H9 (cell line): ENCODE measurements around the gene PES1. TPM values are rescaled to one million over a fixed set of nuclear protein-coding genes. Genes with fewer than 3 reads are reported as not detected.

ENCODE experiments used
- DNase-seq: peaks from one replicate; pipeline ENCODE4 v3.0.0-alpha.2; 2017
- H2AFZ ChIP-seq: one replicate; pipeline ENCODE4 v1.6.1; 2013; ENCODE audit warnings: mild to moderate bottlenecking, low read length, control low read depth, moderate library complexity
- H2AK5ac ChIP-seq: 2 replicates; pipeline ENCODE4 v1.6.1; 2013; ENCODE audit warnings: low read length, control low read depth, mixed read lengths; ENCODE audit not compliant: insufficient read length
- H2BK120ac ChIP-seq: one replicate; pipeline ENCODE4 v1.6.1; 2013; ENCODE audit warnings: low read depth, mild to moderate bottlenecking, low read length, control low read depth, inconsistent platforms; ENCODE audit not compliant: poor library complexity, severe bottlenecking
- H2BK12ac ChIP-seq: 2 replicates; pipeline ENCODE4 v1.6.1; 2013; ENCODE audit warnings: low read length, control low read depth, mixed read lengths, low read depth; ENCODE audit not compliant: insufficient read length
- H2BK15ac ChIP-seq: 2 replicates; pipeline ENCODE4 v1.6.1; 2013; ENCODE audit warnings: low read depth, low read length, control low read depth
- H2BK20ac ChIP-seq: one replicate; pipeline ENCODE4 v1.6.1; 2013; ENCODE audit warnings: low read depth, mild to moderate bottlenecking, low read length, control low read depth, inconsistent platforms; ENCODE audit not compliant: poor library complexity, severe bottlenecking
- H2BK5ac ChIP-seq: 2 replicates; pipeline ENCODE4 v1.6.1; 2013; ENCODE audit warnings: low read length, control low read depth, mixed read lengths; ENCODE audit not compliant: insufficient read length
- H3K14ac ChIP-seq: 2 replicates; pipeline ENCODE4 v1.6.1; 2013; ENCODE audit warnings: low read length, control low read depth; ENCODE audit not compliant: insufficient read depth
- H3K18ac ChIP-seq: 2 replicates; pipeline ENCODE4 v1.6.1; 2013; ENCODE audit warnings: low read depth, mild to moderate bottlenecking, mixed read lengths, low read length, control low read depth; ENCODE audit not compliant: insufficient read length
- H3K23ac ChIP-seq: 2 replicates; pipeline ENCODE4 v1.6.1; 2013; ENCODE audit warnings: low read length, control low read depth, mixed read lengths, low read depth; ENCODE audit not compliant: insufficient read length
- H3K23me2 ChIP-seq: 2 replicates; pipeline ENCODE4 v1.6.1; 2013; ENCODE audit warnings: low read depth, mild to moderate bottlenecking, mixed read lengths, low read length, control low read depth; ENCODE audit not compliant: insufficient read length, poor library complexity, severe bottlenecking
- H3K27ac ChIP-seq: 2 replicates; pipeline ENCODE4 v1.5.1; 2013; ENCODE audit warnings: low read length, control low read depth, mixed read lengths, low read depth; ENCODE audit not compliant: insufficient read length
- H3K27me3 ChIP-seq: 2 replicates; pipeline ENCODE4 v1.6.1; 2013; ENCODE audit warnings: low read length, control low read depth, inconsistent platforms; ENCODE audit not compliant: insufficient read depth
- H3K4ac ChIP-seq: 2 replicates; pipeline ENCODE4 v1.6.1; 2013; ENCODE audit warnings: low read depth, mild to moderate bottlenecking, control low read depth, inconsistent platforms, low read length, moderate library complexity
- H3K4me1 ChIP-seq: 2 replicates; pipeline ENCODE4 v1.6.1; 2013; ENCODE audit warnings: low read length, control low read depth, inconsistent platforms; ENCODE audit not compliant: insufficient read depth
- H3K4me2 ChIP-seq: 2 replicates; pipeline ENCODE4 v1.6.1; 2013; ENCODE audit warnings: low read length, control low read depth, mixed read lengths; ENCODE audit not compliant: insufficient read length, insufficient read depth
- H3K56ac ChIP-seq: 2 replicates; pipeline ENCODE4 v1.6.1; 2013; ENCODE audit warnings: low read depth, mild to moderate bottlenecking, mixed read lengths, low read length, control low read depth; ENCODE audit not compliant: insufficient read length
- H3K79me1 ChIP-seq: 2 replicates; pipeline ENCODE4 v1.6.1; 2013; ENCODE audit warnings: low read depth, mild to moderate bottlenecking, moderate library complexity, low read length, control low read depth, inconsistent platforms; ENCODE audit not compliant: insufficient read depth, poor library complexity, severe bottlenecking
- H3K79me2 ChIP-seq: 2 replicates; pipeline ENCODE4 v1.6.1; 2013; ENCODE audit warnings: low read length, control low read depth, inconsistent platforms; ENCODE audit not compliant: insufficient read depth
- H3K9ac ChIP-seq: 2 replicates; pipeline ENCODE4 v1.6.1; 2013; ENCODE audit warnings: low read length, control low read depth, mixed read lengths; ENCODE audit not compliant: insufficient read length; ENCODE audit errors: extremely low read depth
- H3K9me3 ChIP-seq: one replicate; pipeline ENCODE4 v1.6.1; 2013; ENCODE audit warnings: low read depth, low read length, inconsistent platforms; ENCODE audit not compliant: control insufficient read depth
- H3T11ph ChIP-seq: one replicate; pipeline ENCODE4 v1.6.1; 2013; ENCODE audit warnings: mild to moderate bottlenecking, low read length, control low read depth, inconsistent platforms
- H4K20me1 ChIP-seq: one replicate; pipeline ENCODE4 v1.6.1; 2013; ENCODE audit not compliant: control insufficient read depth, insufficient read length, insufficient read depth
- H4K5ac ChIP-seq: 2 replicates; pipeline ENCODE4 v1.6.1; 2013; ENCODE audit warnings: low read depth, mild to moderate bottlenecking, mixed read lengths, low read length, control low read depth; ENCODE audit not compliant: insufficient read length
- H4K8ac ChIP-seq: replicated peaks from 2 replicates; pipeline ENCODE4 v1.6.1; 2013; ENCODE audit warnings: low read length, control low read depth, mixed read lengths, low read depth; ENCODE audit not compliant: insufficient read length
- H4K91ac ChIP-seq: 2 replicates; pipeline ENCODE4 v1.6.1; 2013; ENCODE audit warnings: low read depth, mild to moderate bottlenecking, moderate library complexity, mixed read lengths, low read length, control low read depth; ENCODE audit not compliant: insufficient read length
- H3K27ac Mint-ChIP-seq, 3 experiments: 2 replicates in 2 of 3; 3 replicates in 1 of 3; pipeline ENCODE4 v1.8.0; 2020 to 2021; ENCODE audit warnings: mixed read lengths in 3 of 3, mild to moderate bottlenecking in 1 of 3, moderate library complexity in 1 of 3
- H3K27me3 Mint-ChIP-seq: 2 replicates; pipeline ENCODE4 v1.8.0; 2021; ENCODE audit warnings: low read depth, mild to moderate bottlenecking, moderate library complexity, mixed read lengths
- H3K36me3 Mint-ChIP-seq, 3 experiments: 2 replicates in 2 of 3; 3 replicates in 1 of 3; pipeline ENCODE4 v1.8.0; 2020 to 2021; ENCODE audit warnings: low read depth in 3 of 3, mixed read lengths in 3 of 3; ENCODE audit not compliant: insufficient read depth in 1 of 3
- H3K4me1 Mint-ChIP-seq, 2 experiments: 2 replicates each; pipeline ENCODE4 v1.8.0; 2020; ENCODE audit warnings: mixed read lengths in 2 of 2
- H3K4me3 Mint-ChIP-seq, 2 experiments: 2 replicates in 1 of 2; 3 replicates in 1 of 2; pipeline ENCODE4 v1.8.0; 2020 to 2021; ENCODE audit warnings: mild to moderate bottlenecking in 2 of 2, mixed read lengths in 2 of 2, moderate library complexity in 1 of 2
- H3K9me3 Mint-ChIP-seq, 2 experiments: 2 replicates in 1 of 2; 3 replicates in 1 of 2; pipeline ENCODE4 v1.8.0; 2020; ENCODE audit warnings: mild to moderate bottlenecking in 2 of 2, mixed read lengths in 2 of 2, moderate library complexity in 1 of 2
- WGBS: extraction: QIAGEN DNeasy Blood & Tissue Kit; methylation state at CpG from one replicate; pipeline ENCODE4 v1.1.7; 2013; ENCODE audit warnings: missing lambda C conversion rate, low lambda C conversion rate, mixed read lengths; ENCODE audit not compliant: insufficient read length; ENCODE audit errors: extremely low coverage; 5-methylcytosine and 5-hydroxymethylcytosine counted together
- total RNA-seq: library from RNA; stranded (reverse); gene quantifications from 2 replicates; pipeline ENCODE4 v1.2.1, GENCODE V29; 2021
- TF ChIP-seq, protein P1 (sequence below): fragments of 200-600 bp; sonication (generic); conservative IDR thresholded peaks from 3 replicates; pipeline ENCODE4 v1.8.0; 2021; ENCODE audit warnings: antibody characterized with exemption, mild to moderate bottlenecking

The PES1 gene
- total RNA-seq, 1 experiment from 2014 or later: 133 TPM

DNA sequence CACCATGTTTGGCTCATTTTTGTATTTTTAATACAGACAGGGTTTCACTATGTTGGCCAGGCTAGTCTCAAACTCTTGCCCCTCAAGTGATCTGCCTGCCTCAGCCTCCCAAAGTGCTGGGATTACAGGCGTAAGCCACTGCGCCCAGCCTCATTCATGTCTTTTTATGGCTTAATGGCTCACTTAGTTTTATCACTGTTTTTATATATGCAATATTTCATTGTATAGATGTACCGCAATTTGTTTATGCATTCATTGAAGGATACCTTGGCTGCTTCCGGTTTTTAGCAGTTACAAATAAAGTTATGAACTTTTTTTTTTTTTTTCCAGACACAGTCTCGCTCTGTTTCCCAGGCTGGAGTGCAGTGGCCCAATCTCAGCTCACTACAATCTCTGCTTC lies 9.8 kb upstream of the PES1 start:
- H3K4me1 Mint-ChIP-seq: peaks cover 13 to 23% of the 10 kb centered on the region in 2 experiments
- no peak overlapping the region for H3K27ac ChIP-seq

More for the DNA sequence above, 9.8 kb upstream of the PES1 start:
- Histone ChIP-seq H4K8ac (no peak overlapping the region), H3T11ph (no peak overlapping the region), H2BK20ac (no peak overlapping the region), H4K91ac (no peak overlapping the region), H3K4ac (no peak overlapping the region), H3K9ac (no peak overlapping the region), H2BK12ac (no peak overlapping the region), H2AK5ac (no peak overlapping the region), H3K14ac (no peak overlapping the region), H3K79me2 (no peaks in the 10 kb centered on the region), H2BK5ac (no peak overlapping the region), H2BK120ac (no peak overlapping the region), H4K20me1 (no peaks in the 10 kb centered on the region), H3K4me1 (no peaks in the 10 kb centered on the region), H2AFZ (no peak overlapping the region), H2BK15ac (no peak overlapping the region), H3K27me3 (no peaks in the 10 kb centered on the region), H3K23me2 (no peaks in the 10 kb centered on the region), H3K56ac (no peak overlapping the region), H4K5ac (no peak overlapping the region), H3K4me2 (no peak overlapping the region), H3K79me1 (no peaks in the 10 kb centered on the region), H3K18ac (no peak overlapping the region), H3K9me3 (no peaks in the 10 kb centered on the region), H3K23ac (no peak overlapping the region)
- no peak for DNase-seq
- Mint-ChIP-seq H3K27ac (no peak overlapping the region), H3K36me3 (no peaks in the 10 kb centered on the region; a peak in 1 of 7 replicates), H3K9me3 (peaks cover 0 to 3% of the 10 kb centered on the region in 2 experiments; a peak in 2 of 5 replicates), H3K4me3 (no peak overlapping the region), H3K27me3 (no peaks in the 10 kb centered on the region)
- TF ChIP-seq, protein P1, sequence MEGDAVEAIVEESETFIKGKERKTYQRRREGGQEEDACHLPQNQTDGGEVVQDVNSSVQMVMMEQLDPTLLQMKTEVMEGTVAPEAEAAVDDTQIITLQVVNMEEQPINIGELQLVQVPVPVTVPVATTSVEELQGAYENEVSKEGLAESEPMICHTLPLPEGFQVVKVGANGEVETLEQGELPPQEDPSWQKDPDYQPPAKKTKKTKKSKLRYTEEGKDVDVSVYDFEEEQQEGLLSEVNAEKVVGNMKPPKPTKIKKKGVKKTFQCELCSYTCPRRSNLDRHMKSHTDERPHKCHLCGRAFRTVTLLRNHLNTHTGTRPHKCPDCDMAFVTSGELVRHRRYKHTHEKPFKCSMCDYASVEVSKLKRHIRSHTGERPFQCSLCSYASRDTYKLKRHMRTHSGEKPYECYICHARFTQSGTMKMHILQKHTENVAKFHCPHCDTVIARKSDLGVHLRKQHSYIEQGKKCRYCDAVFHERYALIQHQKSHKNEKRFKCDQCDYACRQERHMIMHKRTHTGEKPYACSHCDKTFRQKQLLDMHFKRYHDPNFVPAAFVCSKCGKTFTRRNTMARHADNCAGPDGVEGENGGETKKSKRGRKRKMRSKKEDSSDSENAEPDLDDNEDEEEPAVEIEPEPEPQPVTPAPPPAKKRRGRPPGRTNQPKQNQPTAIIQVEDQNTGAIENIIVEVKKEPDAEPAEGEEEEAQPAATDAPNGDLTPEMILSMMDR: no peak
- no CpG with 5 or more reads among the region's 5 CpGs for WGBS
